GM19023 (cell line): ENCODE measurements around the gene TTC7B.
"Not testable (repeated sequence)": the region's sequence is repeated elsewhere in the genome, so short reads cannot be mapped to it uniquely, and the experiment has no call there.

Source experiments
- ATAC-seq: cut with Tn5 transposase; IDR thresholded peaks from one replicate; pipeline ENCODE4 v1.9.1; 2021; ENCODE audit warnings: mild to moderate bottlenecking, moderate library complexity; ENCODE audit not compliant: unreplicated experiment

Gene TTC7B

DNA sequence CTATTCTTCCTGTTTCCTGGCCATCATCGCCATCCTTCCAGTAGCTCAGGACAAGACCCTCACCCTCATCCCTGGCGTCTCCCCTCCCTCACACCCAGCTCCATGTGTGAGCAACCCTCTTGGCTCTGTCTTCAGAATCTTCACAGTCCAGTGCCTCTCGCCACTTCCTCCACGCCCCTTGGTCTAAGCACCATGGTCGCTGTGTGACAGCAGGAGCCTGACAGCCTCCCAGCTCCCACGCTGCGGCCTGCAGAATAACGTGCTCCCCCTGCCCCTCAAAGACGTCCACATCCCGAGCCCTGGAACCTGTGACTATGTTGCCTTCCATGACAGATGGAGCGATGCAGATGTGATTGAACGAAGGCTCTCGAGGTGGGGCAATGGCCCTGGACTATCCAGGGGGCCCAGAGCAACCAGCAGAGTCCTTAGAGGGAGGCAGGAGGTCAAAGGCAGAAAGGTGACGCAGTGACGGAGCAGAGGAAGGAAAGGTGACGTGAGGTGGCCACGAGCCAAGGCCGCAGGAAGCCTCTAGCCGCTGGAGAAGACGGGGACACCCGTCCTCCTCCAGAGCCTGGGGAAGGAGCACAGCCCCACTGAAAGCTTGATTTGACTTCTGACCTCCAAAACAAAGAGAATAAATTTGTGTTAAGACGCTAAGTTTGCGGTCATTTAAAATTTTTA, 279.6 kb downstream of the TTC7B start:
- ATAC-seq = no peak

DNA sequence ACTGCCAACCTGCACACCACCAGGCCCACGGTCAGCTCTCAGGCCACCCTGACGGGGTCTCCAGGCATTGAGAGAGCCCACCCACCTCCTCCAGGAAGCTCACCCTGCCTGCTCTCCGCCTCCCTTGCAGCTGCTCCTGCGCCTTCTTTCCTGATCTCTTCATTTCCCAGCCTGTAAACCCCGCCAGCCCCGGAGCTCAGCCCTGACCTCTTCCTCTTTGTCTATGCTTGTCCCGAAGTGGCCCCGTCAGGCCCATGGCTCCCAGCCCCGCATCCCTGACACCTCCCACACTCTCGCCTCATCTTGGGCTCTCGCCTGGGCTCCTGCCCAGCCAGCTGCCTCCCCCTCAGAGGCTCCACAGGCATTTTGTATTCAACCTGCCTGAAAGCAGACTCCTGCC, 280.1 kb downstream of the TTC7B start:
- no peak for ATAC-seq

DNA sequence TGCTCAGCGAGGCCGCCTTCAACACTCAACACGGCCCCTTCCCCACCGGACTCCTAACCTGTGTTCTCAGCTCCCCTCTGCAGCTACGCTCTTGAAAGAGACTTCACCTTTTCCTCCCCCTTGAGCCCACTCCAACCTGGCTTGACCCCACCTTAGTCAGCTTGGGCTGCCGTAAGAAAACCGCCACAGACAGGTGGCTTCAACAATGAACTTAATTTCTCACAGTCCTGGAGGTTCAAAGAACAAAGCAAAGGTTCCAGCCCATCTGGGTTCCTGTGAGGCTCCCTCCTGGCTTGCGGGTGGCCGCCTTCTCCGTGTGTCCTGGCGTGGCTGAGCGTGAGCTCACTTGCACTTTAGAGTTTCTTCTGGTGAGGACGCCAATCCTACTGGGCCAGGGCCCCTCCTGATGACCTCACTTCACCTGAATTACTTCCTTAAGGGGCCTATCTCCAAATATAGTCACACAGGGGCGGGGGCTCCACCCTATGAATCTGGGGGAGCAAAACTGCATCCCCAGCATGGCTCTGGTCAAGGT, 280.6 kb downstream of the TTC7B start:
- ATAC-seq = no peak

DNA sequence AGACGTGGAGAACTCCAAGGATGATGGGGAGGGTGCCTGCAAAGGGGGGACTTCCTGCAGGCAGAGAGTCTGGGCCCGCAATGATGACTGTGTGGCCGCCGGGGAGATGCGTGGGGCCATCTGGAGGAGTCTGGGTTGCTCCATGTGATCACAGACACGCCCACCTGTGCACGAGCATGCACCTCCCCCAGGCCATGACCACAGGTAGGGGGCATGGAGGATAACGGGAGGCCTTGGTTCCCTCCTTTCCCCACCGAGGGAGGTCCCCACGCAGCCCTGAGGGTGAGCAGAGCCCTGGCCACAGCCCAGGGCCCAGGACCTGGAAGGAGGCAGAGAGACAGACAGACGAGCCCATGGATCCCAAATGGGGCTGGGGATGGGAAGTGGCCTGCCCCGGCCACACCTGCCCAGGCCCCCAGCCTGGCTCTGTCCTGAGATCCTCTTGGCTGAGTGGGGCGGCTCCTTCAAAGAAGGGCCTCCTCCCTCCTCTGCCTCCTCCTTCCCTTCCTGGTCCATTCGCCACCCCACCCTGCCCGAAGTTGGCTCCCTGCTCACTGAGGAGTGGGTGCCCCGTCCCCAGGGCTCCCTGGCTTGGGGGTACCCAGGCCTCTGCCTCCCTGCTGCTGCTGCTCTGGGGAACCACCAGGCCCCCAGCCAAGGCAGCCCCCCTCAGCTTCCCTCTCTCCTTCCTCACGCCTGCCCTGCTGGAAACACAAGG, 281.2 kb downstream of the TTC7B start:
- ATAC-seq = no peak

DNA sequence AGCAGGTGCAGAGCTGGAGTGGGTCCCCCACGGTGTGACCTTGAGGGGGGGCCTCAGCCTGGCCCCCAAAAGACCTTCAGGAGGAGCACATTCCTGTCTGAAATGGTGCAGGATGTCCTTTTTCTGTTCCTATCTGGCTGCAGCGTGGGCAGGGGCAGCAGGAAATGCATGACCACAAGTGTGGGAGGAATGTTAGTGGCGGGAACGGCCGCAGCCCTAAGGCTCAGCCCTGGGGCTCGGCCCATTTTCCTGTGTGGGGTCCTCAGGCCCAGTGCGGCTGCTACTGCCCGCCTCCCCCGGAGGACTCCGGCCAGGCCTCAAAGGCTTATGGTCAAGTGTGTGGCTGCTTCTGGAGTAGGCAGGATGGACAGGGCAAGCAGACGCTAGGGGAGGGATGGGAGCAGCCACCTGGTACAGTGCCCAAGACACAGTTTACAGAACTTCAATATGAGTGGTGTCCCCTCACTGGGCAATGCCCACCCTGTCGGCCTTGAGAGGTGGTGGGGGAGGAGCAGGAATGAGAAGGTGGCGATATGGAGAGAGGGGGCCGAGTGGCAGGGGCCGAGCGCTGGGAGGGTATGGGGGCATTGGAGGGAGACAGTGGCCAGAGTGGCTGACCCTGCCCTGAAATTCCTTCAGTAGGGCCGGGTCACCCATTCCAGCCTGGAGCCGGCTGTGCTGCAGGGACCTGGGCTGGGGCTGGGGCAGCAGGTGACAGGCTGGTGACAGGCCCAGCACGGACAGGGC, 282.0 kb downstream of the TTC7B start:
- no peak for ATAC-seq

DNA sequence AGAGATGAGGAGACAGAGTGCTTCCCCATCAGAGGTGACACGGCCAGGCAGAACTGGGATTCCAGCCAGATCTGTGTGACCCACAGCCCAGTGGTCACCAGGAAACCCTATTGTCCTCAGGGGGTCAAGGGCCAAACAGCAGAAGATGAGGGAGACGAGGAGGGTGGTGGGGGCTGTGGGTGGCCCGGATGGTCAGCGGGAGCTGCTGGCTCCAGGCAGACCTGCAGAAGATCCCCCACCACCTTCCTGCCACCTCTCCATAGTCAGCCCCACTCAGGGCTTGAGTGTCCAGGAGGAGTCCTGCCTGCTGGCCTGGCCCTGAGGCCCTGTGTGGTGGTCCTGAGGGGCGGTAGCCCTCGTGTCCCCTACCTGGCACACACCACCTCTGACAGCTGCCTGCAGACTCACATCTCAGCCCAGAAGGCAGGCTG, 282.6 kb downstream of the TTC7B start:
- no peak for ATAC-seq

DNA sequence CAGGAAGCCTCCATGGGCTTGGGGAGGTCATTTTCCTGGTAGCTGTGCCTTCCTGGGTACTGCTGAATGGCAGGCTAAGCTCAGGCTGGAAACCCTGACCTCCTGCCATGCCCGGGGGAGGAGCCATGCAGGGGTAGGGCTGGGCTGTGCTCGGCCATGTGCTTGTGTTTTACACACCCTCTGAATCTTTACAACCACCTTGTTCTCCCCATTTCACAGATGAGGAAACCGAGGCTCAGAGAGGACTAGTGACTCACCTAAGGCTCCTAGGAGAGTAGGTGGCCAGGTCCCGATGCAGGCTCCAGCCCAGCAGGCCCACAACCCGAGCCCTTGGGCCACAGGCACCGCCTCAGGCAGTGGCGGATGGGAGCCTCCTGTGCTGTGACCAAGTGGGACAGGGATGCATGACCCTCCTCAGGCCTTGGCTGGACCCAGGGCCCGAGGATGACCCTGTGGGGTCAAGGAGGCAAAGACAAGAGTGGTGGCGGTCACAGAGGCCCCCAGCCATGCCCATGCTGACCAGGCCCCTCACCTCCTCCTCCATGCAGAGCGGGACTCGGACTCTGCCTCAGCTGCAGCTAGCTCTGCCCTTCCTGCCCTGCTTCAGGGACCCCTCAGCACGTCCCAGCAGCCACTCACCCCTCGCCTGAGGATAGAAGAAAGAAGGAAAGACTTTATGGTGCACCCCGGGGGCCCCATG, 283.3 kb downstream of the TTC7B start:
- ATAC-seq = no peak

DNA sequence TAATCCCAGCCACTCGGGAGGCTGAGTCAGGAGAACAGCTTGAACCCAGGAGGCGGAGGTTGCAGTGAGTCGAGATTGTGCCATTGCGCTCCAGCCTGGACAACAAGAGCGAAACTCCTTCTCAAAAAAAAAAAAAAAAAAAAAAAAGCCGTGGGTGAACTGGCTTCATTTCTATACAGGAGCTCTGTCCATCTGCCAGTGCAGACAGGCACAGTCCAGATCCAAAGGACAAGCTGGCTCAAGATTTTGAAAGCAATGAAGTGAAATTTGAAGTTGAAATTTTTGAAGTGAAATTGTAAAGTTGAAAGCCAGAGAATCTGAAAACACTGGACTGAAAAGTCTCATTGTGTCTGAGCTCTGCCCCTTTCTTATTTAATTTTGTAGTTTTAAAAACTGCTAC, 284.7 kb downstream of the TTC7B start:
- no peak for ATAC-seq

DNA sequence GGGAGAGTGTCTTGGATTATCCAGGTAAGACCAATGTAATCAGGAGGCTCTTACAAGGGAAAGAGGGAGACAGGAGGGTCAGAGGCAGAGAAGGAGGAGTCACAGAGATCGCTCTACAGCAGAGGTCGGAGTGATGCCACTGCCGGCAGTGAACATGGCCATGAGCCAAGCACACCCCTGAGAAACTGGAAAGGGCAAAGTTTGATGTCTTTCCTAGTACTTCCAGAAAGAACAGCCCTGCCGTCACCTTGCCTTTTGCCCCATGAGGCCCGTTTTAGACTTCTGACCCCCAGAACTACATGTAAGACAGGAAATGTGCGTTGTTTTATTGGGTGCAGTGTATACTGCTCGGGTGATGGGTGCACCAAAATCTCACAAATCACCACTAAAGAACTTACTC, 285.7 kb downstream of the TTC7B start:
- no peak for ATAC-seq

DNA sequence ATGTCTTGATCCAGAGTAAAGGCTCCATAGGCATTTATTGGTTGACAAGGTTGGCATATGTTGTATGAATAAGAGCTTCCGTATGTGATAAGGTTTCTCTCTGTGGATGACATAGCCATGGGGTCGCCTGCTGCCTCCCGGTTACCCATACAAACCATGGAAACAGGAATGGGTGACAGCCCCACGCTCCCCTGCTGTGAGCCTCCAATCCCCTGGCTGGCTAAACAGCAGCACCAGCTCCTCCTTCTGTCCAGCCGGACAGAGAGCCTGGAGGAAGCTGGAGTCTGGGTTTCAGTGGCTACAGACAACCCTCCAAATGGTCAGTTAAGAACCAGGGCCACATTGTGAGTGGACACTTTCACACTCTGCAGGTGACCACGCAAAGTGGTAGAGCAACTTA, 288.3 kb downstream of the TTC7B start:
- ATAC-seq = no peak

DNA sequence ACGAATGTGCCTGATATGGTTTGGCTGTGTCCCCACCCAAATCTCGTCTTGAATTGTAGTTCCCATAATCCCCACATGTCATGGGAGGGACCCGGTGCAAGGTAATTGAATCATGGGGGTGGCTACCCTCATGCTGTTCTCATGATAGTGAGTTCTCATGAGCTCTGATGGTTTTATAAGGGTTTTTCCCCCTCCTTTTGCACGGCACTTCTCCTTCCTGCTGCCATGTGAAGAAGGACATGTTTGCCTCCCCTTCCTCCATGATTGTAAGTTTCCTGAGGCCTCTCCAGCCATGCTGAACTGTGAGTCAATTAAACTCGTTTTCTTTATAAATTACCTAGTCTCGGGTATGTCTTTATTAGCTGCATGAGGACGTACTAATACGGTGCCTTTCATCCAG, 289.7 kb downstream of the TTC7B start:
- ATAC-seq = not testable (repeated sequence)

DNA sequence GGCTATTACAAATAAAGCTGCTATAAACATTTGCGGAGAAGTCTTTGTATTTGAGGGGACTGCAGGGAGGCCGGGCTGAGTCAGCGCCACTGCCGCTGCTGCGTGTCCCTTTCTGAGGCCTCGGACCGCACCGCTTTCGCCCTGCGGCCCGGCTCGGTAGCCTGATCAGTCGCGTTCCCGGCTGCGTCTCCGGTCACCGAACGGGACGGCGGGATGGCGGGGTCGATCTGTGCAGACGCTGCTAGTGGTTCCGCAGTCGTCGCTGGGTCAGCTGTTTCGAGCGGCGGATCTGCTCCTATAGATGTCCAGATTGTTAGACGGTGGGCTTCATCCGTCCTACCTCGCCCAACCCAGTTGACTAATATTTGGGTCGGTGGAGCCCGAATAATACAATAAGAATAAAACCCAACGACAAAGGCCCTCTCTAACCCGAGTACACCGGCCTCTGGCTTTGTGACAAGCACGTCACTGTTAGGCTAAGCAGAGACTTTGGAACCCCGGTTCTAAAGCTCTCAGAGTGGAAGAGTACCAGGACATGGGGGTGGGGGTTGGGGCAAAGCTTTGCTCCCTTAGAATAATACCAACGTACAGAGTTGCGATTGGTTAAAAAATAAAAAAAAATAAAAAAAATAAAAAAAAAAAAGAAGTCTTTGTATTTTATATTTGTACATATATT, 290.7 kb downstream of the TTC7B start:
- ATAC-seq = not testable (repeated sequence)

DNA sequence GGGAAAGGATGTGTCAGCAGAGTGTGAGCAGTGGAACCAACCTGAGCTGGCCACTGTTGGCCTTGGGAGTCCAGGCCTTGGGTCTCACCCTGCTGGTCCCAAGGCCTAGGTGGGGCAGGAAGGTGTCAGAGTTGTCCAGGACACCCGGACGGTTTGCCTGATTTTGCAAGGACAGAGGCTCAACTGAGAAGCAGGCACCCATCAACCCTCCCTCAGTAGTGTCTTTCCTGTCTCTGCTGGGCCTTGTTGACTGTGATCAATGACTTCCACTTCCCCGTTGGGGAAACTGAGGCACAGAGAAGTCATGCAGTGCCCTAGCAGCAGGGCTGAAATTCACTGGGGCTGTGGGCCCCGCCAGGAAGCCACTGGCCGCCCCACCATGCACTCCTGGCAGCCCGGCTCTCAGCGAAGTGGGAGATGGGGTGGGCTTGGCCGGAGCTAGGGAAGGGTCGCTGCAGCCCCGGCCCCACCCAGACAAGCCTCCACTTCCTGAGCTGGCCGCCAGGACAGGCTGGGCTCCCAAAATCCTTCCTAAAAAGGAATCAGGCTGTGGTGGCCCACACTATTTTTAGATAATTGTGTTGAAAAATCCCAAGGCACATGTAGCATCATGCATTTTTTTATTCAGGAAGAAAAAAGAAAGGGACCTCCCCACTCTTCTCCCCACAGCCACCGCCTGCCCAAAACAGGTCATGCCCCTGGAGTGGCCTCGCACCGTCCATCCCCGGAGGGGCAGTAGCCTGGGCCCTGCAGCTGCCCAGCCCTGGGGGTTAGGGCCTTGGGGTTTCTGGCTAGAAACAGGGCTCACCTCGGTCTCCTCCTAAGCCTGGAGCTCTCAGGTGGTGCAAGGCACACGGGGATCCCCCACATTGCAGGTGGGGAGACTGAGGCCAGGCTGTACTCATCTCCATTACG, 292.0 kb downstream of the TTC7B start:
- no peak for ATAC-seq

DNA sequence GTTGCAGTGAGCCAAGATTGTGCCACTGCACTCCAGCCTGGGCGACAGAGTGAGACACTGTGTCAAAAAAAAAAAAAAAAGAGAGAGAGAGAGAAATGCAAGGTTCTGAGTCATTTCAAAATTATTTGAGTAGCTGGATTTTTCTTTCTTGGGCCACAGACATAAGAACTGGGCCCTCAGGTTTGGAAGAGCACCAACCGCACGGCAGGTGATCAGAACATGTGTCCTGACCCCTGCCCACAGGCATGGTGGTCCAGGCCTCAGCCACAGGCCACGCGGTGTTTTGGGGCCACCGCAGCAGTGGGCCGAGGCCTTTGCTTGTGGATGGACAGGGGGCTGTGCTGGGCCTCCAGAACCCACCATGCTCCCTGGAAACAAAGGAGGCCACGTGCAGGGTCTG, 292.7 kb downstream of the TTC7B start:
- ATAC-seq = no peak

DNA sequence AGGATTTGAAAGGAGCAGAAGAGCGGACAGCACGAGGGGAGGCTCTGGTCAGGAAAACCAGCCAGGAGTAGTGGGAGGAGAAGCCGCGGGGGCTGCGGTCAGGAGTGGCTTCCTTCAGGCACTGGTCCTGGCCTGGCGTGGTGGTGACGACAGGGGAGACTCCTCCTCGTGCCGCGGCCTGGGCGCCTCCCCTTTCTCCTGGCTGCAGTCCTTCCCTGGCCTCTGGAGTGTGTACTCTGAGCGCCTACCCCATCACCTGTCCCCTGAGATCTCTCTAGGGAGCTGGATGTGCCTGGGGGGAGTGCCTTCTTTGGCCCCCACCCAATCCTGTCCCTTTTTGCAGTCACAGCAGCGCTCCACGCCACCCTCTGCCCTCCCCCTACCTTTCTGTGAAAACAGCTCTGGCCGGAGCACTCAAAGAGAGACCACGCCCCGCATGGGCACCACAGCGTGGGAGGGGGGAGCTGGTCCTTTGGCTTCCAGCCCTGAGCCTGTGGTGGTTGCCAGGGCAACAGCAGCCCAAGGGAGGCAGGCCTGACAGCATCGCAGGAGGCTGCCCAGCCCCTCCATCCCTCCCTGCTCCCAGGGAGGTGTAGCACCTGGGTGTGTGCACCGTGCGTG, 293.5 kb downstream of the TTC7B start:
- no peak for ATAC-seq

DNA sequence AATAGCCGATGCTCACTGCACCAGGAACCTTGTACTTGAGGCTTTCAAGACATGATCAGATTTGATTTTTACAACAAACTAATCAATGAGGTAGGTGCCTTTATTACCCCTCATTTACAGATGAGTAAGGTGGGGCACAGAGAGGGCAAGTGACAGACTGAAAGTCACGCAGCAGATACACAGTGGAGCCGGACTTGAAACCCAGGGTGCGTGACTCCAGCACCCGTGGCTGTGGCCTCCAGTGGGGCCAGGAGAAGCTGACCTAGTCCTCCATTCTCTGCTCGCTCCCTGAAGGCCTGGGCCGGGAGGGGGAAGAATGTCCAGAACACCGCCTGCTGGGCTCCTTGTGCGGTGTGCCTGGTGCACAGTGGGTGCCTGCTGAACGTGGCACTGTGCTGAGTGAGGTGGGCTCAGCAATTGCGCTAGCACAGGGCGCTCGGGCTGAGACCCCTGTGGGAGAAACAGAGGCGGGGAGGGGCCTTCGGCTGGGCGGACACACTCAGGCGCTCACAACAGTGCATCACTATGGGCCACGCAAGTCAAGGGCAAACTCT, 294.2 kb downstream of the TTC7B start:
- no peak for ATAC-seq

DNA sequence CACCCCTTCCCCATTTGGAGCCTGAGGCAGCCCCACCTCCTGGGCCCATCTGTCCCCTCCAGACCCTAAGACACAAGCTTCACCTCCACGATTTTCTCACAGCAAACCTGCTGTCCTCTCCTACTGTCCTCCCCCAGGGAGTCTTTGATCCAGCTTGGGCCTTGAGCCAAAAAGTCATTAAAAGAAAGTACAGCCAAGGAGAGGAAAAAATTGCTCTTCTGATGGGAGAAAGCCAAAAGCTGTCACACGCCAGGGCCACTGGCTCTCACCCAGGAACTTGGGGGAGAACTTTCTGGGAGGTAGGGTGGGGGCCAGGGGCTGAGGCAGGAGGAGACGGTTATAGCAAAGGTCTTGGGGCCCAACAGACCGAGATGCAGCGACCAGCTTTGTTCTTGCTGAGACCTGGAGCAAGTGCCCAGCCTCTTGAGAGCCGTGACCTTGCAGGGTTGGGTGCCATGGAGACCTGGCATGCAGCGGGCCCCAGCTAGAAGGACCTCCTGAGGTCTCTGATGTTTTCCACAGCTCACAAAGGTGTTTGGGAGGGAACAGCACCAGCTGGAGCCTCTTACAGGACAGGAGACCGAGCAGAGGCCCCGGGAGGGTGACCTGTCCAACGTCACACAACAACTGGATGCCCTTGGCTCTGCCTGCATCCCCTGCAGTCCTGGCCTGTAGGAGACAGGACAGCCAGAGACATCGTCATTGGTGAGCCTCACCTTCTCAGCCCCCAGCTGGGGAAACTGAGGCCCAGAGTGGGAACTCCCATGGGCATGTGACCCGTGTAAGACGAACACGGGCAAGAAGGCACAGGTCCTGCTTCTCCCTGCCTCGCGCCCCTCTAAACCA, 294.9 kb downstream of the TTC7B start:
- ATAC-seq = no peak

DNA sequence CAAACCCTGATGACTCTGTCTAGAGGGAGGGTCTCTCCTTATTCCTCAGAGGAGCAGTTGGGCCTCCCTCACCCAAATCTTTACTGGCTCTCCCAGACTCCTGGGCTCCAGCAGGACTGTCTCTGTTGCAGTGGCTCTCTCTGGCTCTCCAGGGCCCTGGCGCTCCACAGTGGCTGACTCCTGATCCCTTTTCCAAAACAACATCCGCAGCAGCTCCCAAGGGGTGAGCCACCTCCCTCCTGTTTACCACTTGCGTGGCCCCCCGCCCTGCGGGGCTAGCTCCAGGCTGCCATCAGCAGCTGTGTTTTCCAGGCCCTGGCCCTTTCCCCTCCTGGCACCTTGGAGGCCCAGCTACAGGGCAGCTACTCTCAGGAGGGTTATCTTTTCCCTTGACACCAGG, 295.9 kb downstream of the TTC7B start:
- ATAC-seq = no peak
